Loucy (cell line): Measurements from ENCODE around the gene SLC26A2.
"Not testable (repeated sequence)": the region's sequence is repeated elsewhere in the genome, so short reads cannot be mapped to it uniquely, and the experiment has no call there.

Experiments used
- H2AFZ ChIP-seq: fragments of 200-600 bp; sonication (generic); 2 replicates; pipeline ENCODE4 v1.6.0; 2016; ENCODE audit warnings: antibody characterized with exemption, mild to moderate bottlenecking, low read length, moderate library complexity
- H3F3A ChIP-seq: fragments of 200-600 bp; 2 replicates; pipeline ENCODE4 v1.6.0; 2016; ENCODE audit warnings: antibody characterized with exemption, low read depth, mild to moderate bottlenecking
- H3K27me3 ChIP-seq: fragments of 200-600 bp; sonication (generic); 2 replicates; pipeline ENCODE4 v1.6.1; 2014; ENCODE audit warnings: low read length, mild to moderate bottlenecking; ENCODE audit not compliant: insufficient read depth, poor library complexity, severe bottlenecking
- H3K36me3 ChIP-seq: fragments of 200-600 bp; sonication (generic); 2 replicates; pipeline ENCODE4 v1.6.1; 2016; ENCODE audit warnings: low read length; ENCODE audit not compliant: insufficient read depth
- H3K4me1 ChIP-seq: fragments of 200-600 bp; sonication (generic); 2 replicates; pipeline ENCODE4 v1.5.1; 2014; ENCODE audit warnings: low read length, mild to moderate bottlenecking; ENCODE audit not compliant: insufficient read depth, poor library complexity, severe bottlenecking
- H3K4me2 ChIP-seq: fragments of 200-600 bp; sonication (generic); 2 replicates; pipeline ENCODE4 v1.6.0; 2014; ENCODE audit warnings: antibody characterized with exemption, low read length, low read depth, mild to moderate bottlenecking; ENCODE audit not compliant: poor library complexity, severe bottlenecking
- H3K4me3 ChIP-seq: fragments of 200-600 bp; sonication (generic); 2 replicates; pipeline ENCODE4 v1.5.1; 2014; ENCODE audit warnings: low read length, mild to moderate bottlenecking, mixed read lengths; ENCODE audit not compliant: poor library complexity, severe bottlenecking
- H3K79me2 ChIP-seq: fragments of 200-600 bp; sonication (generic); 2 replicates; pipeline ENCODE4 v1.6.1; 2014; ENCODE audit warnings: low read length; ENCODE audit not compliant: insufficient read depth
- H3K9ac ChIP-seq: fragments of 200-600 bp; sonication (generic); 2 replicates; pipeline ENCODE4 v1.6.0; 2014; ENCODE audit warnings: mild to moderate bottlenecking, low read depth, low read length, moderate library complexity; ENCODE audit not compliant: poor library complexity, severe bottlenecking
- H3K9me2 ChIP-seq: fragments of 200-600 bp; sonication (generic); replicated peaks from 2 replicates; pipeline ENCODE4 v1.6.1; 2016; ENCODE audit warnings: low read depth, low read length, mixed read lengths
- H3K9me3 ChIP-seq: fragments of 200-600 bp; sonication (generic); 2 replicates; pipeline ENCODE4 v1.6.1; 2014; ENCODE audit warnings: mild to moderate bottlenecking, antibody characterized with exemption, low read length, low read depth; ENCODE audit not compliant: insufficient read depth
- H4K20me1 ChIP-seq: fragments of 200-600 bp; sonication (generic); 2 replicates; pipeline ENCODE4 v1.6.0; 2014; ENCODE audit warnings: antibody characterized with exemption, low read length, mild to moderate bottlenecking; ENCODE audit not compliant: insufficient read depth, poor library complexity, severe bottlenecking
- EZH2phosphoT487 ChIP-seq: fragments of 200-600 bp; IDR thresholded peaks from 2 replicates; pipeline ENCODE4 v1.6.1; 2018; ENCODE audit warnings: antibody characterized with exemption, mild to moderate bottlenecking, moderate library complexity, borderline replicate concordance
- TF ChIP-seq, protein P1 (sequence below): fragments of 200-600 bp; sonication (generic); conservative IDR thresholded peaks from 2 replicates; pipeline ENCODE4 v1.5.1; 2014; ENCODE audit warnings: mild to moderate bottlenecking, antibody characterized with exemption, low read length

The SLC26A2 gene

DNA sequence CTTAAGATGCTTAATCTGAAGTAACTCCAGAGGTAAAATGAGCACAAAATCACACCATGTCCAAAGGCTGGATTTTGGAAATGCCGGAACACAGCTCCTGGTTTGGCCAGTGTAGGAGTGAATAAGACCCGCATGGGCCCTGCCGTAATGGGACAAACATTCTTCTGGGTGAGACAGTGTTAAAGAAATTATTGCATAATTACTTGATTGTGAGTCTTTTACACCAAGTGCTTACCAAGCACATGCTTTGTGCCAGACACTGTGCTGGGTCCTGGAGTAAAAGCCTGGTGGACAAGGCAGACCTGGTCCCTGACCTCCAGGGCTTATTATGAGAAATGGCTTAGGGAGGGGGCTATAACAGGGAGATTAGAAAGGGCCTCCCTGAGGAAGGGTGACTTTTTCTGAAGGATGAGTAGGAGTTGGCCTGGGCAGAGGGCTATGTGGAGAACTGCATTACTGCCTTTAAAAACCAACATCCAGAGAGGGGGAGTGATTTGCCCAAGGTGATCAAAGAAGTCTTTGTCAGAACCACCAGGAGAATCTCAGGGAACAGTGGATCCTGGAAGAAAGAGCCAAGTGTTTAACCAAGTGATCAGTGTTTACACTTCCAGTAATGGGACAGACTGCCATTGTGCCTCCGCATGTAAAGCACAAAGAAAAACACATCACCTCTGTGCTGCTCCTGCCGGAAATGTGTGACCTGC is 19.5 kb upstream of the SLC26A2 start:
- H3K27me3 ChIP-seq: no peaks in the 10 kb centered on the region
- no peaks in the 10 kb centered on the region for H3K9me2 ChIP-seq
- H3F3A ChIP-seq: no peaks in the 10 kb centered on the region
- TF ChIP-seq EZH2phosphoT487: no peak
- TF ChIP-seq, protein P1, sequence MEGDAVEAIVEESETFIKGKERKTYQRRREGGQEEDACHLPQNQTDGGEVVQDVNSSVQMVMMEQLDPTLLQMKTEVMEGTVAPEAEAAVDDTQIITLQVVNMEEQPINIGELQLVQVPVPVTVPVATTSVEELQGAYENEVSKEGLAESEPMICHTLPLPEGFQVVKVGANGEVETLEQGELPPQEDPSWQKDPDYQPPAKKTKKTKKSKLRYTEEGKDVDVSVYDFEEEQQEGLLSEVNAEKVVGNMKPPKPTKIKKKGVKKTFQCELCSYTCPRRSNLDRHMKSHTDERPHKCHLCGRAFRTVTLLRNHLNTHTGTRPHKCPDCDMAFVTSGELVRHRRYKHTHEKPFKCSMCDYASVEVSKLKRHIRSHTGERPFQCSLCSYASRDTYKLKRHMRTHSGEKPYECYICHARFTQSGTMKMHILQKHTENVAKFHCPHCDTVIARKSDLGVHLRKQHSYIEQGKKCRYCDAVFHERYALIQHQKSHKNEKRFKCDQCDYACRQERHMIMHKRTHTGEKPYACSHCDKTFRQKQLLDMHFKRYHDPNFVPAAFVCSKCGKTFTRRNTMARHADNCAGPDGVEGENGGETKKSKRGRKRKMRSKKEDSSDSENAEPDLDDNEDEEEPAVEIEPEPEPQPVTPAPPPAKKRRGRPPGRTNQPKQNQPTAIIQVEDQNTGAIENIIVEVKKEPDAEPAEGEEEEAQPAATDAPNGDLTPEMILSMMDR: no peak
- H3K9me3 ChIP-seq: no peaks in the 10 kb centered on the region
- H3K79me2 ChIP-seq: no peaks in the 10 kb centered on the region
- no peaks in the 10 kb centered on the region for H3K36me3 ChIP-seq
- no peak overlapping the region for H2AFZ ChIP-seq
- H3K9ac ChIP-seq: no peak overlapping the region
- H3K4me1 ChIP-seq: no peaks in the 10 kb centered on the region
- H3K4me2 ChIP-seq: no peak overlapping the region
- H4K20me1 ChIP-seq: no peaks in the 10 kb centered on the region
- H3K4me3 ChIP-seq: no peak overlapping the region

DNA sequence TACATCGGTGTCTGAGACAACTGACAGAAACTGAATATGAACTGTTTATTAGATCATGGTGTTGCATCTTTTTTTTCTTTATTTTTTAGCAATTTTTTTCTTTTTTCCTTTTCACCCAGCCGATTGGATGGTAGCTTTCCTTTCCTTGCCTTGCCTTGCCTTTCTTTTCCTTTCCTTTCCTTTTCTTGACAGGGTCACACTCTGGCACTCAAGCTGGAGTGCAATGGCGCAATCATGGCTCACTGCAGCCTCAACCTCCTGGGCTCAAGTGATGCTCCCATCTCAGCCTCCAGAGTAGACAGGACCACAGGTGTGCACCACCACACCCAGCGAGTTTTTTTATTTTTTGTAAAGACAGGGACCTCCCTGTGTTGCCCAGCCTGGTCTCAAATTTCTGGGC is 18.8 kb upstream of the SLC26A2 start:
- no peaks in the 10 kb centered on the region for H3K9me3 ChIP-seq
- no peaks in the 10 kb centered on the region for H3K79me2 ChIP-seq
- no peaks in the 10 kb centered on the region for H3K27me3 ChIP-seq
- H3K4me1 ChIP-seq: no peaks in the 10 kb centered on the region
- TF ChIP-seq, protein P1: no peak
- no peak for TF ChIP-seq EZH2phosphoT487
- H3K9ac ChIP-seq: no peak overlapping the region
- H3K9me2 ChIP-seq: no peaks in the 10 kb centered on the region
- no peaks in the 10 kb centered on the region for H3F3A ChIP-seq
- no peak overlapping the region for H3K4me2 ChIP-seq
- no peaks in the 10 kb centered on the region for H3K36me3 ChIP-seq
- H2AFZ ChIP-seq: no peak overlapping the region
- H4K20me1 ChIP-seq: no peaks in the 10 kb centered on the region
- H3K4me3 ChIP-seq: no peak overlapping the region

DNA sequence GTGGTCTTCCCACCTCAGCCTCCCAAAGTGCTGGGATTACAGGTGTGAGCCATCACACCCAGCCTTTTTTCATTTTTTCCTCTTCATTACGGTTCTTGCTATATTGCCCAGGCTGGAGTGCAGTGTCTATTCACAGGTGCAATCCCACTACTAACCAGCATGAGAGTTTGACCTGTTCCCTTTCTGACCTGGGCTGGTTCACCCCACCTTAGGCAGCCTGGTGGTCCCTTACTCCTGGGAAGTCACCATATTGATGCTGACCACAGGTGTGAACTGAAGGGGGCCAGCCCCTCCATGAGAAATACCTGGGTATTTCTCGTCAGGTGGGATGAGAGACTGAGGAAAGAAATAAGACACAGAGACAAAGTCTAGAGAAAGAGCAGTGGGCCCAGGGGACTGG is 18.4 kb upstream of the SLC26A2 start:
- H3K27me3 ChIP-seq: no peaks in the 10 kb centered on the region
- no peaks in the 10 kb centered on the region for H3K4me1 ChIP-seq
- no peaks in the 10 kb centered on the region for H3K9me2 ChIP-seq
- no peak overlapping the region for H2AFZ ChIP-seq
- H3K36me3 ChIP-seq: no peaks in the 10 kb centered on the region
- H3K9me3 ChIP-seq: no peaks in the 10 kb centered on the region
- H3K9ac ChIP-seq: no peak overlapping the region
- no peaks in the 10 kb centered on the region for H4K20me1 ChIP-seq
- no peak overlapping the region for H3K4me3 ChIP-seq
- H3K79me2 ChIP-seq: no peaks in the 10 kb centered on the region
- TF ChIP-seq, protein P1: no peak
- no peak for TF ChIP-seq EZH2phosphoT487
- no peaks in the 10 kb centered on the region for H3F3A ChIP-seq
- no peak overlapping the region for H3K4me2 ChIP-seq

DNA sequence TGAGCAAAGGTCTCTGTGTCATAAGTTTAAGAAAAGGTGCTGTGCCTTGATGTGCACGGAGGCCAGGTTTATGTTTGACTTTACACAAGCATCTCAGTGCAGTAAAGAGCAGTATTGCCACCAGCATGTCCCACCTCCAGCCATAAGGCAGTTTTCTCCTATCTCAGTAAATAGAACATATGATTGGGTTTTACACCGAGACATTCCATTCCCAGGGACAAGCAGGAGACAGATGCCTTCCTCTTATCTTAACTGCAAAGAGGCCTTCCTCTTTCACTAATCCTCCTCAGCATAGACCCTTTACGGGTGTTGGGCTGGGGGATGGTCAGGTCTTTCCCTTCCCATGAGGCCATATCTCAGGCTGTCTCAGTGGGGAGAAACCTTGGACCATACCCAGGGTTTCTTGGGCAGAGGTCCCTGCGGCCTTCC is 17.8 kb upstream of the SLC26A2 start:
- not testable (repeated sequence) for H3K4me3 ChIP-seq, H3K36me3 ChIP-seq, H4K20me1 ChIP-seq, H3F3A ChIP-seq, H3K27me3 ChIP-seq, H3K79me2 ChIP-seq, H3K4me1 ChIP-seq, H3K9me2 ChIP-seq, H3K9me3 ChIP-seq, H2AFZ ChIP-seq, H3K9ac ChIP-seq, H3K4me2 ChIP-seq

DNA sequence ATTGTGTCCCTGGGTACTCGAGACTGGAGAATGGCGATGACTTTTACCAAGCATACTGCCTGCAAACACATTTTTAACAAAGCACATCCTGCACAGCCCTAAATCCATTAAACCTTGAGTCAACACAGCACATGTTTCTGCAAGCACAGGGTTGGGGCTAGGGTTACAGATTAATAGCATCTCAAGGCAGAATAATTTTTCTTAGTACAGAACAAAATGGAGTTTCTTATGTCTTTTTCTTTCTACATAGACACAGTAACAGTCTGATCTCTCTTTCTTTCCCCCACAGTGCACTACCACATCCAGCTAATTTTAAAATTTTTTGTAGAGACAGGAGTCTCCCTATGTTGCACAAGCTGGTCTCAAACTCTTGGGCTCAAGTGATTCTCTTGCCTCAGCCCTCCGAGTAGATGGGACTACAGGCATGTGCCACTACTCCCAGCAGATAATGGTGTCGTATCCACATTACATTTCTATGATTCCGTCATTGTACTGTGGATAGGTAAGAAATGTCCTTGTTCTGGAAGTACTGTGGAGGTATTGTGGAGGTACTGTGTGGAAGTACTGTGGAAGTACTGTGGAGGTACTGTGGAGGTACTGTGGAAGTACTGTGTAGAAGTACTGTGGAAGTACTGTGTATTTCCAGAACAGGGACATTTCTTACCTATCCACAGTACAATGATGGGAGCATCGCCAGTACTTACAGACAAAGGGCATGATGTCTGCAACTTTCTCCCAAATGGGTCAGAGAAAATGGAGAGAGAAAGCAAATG is 17.2 kb upstream of the SLC26A2 start:
- H3F3A ChIP-seq, H3K79me2 ChIP-seq, H3K4me3 ChIP-seq, H3K9me2 ChIP-seq, H3K36me3 ChIP-seq, H2AFZ ChIP-seq, H3K9me3 ChIP-seq, H4K20me1 ChIP-seq, H3K4me2 ChIP-seq, H3K4me1 ChIP-seq, H3K9ac ChIP-seq, H3K27me3 ChIP-seq: not testable (repeated sequence)
